Parathyroid adenoma (tissue), 2 donors: ENCODE data around the gene MPC1.

Source experiments
- H2AFZ ChIP-seq: fragments of 300-600 bp; sonication (generic); one replicate; pipeline ENCODE4 v1.7.0; 2017; ENCODE audit warnings: antibody characterized with exemption, mild to moderate bottlenecking
- H3K27ac ChIP-seq: fragments of 300-600 bp; sonication (generic); one replicate; pipeline ENCODE4 v1.7.0; 2017
- H3K27me3 ChIP-seq: fragments of 300-600 bp; sonication (generic); one replicate; pipeline ENCODE4 v1.7.0; 2017; ENCODE audit warnings: low read length; ENCODE audit not compliant: control insufficient read depth, insufficient read depth
- H3K36me3 ChIP-seq: fragments of 300-600 bp; sonication (generic); one replicate; pipeline ENCODE4 v1.7.0; 2017; ENCODE audit warnings: low read length; ENCODE audit not compliant: control insufficient read depth, insufficient read depth
- H3K4me1 ChIP-seq: fragments of 300-600 bp; sonication (generic); one replicate; pipeline ENCODE4 v1.7.0; 2017; ENCODE audit warnings: control low read depth
- H3K4me2 ChIP-seq: fragments of 300-600 bp; sonication (generic); one replicate; pipeline ENCODE4 v1.7.0; 2017; ENCODE audit warnings: low read length
- H3K4me3 ChIP-seq: fragments of 300-600 bp; sonication (generic); one replicate; pipeline ENCODE4 v1.7.0; 2017; ENCODE audit warnings: low read depth, low read length
- H3K79me2 ChIP-seq: fragments of 300-600 bp; sonication (generic); one replicate; pipeline ENCODE4 v1.7.0; 2017; ENCODE audit warnings: control low read depth
- H3K9ac ChIP-seq: fragments of 300-600 bp; sonication (generic); one replicate; pipeline ENCODE4 v1.7.0; 2017; ENCODE audit warnings: mild to moderate bottlenecking
- H3K9me3 ChIP-seq: fragments of 300-600 bp; sonication (generic); one replicate; pipeline ENCODE4 v1.7.0; 2017; ENCODE audit warnings: low read length; ENCODE audit not compliant: control insufficient read depth
- CTCF ChIP-seq: fragments of 300-600 bp; sonication (generic); IDR thresholded peaks from one replicate; pipeline ENCODE4 v1.7.0; 2017; ENCODE audit warnings: antibody characterized with exemption, mild to moderate bottlenecking
- donor health status: primary hyperparathyroidism.

Gene MPC1

GRCh38 chr6:166413491-166413951, 30.8 kb upstream of the MPC1 start:
- no peaks in the 10 kb centered on the region for H3K36me3 ChIP-seq

GRCh38 chr6:166412911-166413384, 30.2 kb upstream of the MPC1 start:
- H3K4me2 ChIP-seq = no peak overlapping the region
- no peak overlapping the region for H2AFZ ChIP-seq
- no peaks in the 10 kb centered on the region for H3K79me2 ChIP-seq
- H3K4me1 ChIP-seq = no peaks in the 10 kb centered on the region
- TF ChIP-seq CTCF = no peak
- no peak overlapping the region for H3K9ac ChIP-seq
- H3K27ac ChIP-seq = no peak overlapping the region
- no peaks in the 10 kb centered on the region for H3K9me3 ChIP-seq
- H3K36me3 ChIP-seq = no peaks in the 10 kb centered on the region
- no peak overlapping the region for H3K4me3 ChIP-seq
- no peaks in the 10 kb centered on the region for H3K27me3 ChIP-seq

More at GRCh38 chr6:166413491-166413951, 30.8 kb upstream of the MPC1 start:
- no peaks in the 10 kb centered on the region for H3K27me3 ChIP-seq
- H3K4me3 ChIP-seq = no peak overlapping the region
- no peaks in the 10 kb centered on the region for H3K9me3 ChIP-seq
- no peak overlapping the region for H3K27ac ChIP-seq
- no peaks in the 10 kb centered on the region for H3K4me1 ChIP-seq
- H2AFZ ChIP-seq = no peak overlapping the region
- H3K4me2 ChIP-seq = no peak overlapping the region
- H3K79me2 ChIP-seq = no peaks in the 10 kb centered on the region
- no peak for TF ChIP-seq CTCF
- no peak overlapping the region for H3K9ac ChIP-seq

- H3K27me3 ChIP-seq = no peaks in the 10 kb centered on the region
- no peak overlapping the region for H3K9ac ChIP-seq
- H3K4me3 ChIP-seq = no peak overlapping the region
- H3K4me2 ChIP-seq = no peak overlapping the region
- H3K27ac ChIP-seq = no peak overlapping the region
- no peaks in the 10 kb centered on the region for H3K9me3 ChIP-seq
- H3K4me1 ChIP-seq = no peaks in the 10 kb centered on the region
- H3K36me3 ChIP-seq = no peaks in the 10 kb centered on the region
- no peak for TF ChIP-seq CTCF
- H3K79me2 ChIP-seq = no peaks in the 10 kb centered on the region
- H2AFZ ChIP-seq = no peak overlapping the region
Measured at GRCh38 chr6:166412156-166412910, 29.6 kb upstream of the MPC1 start.

GRCh38 chr6:166411721-166412151, 29.0 kb upstream of the MPC1 start:
- no peak overlapping the region for H3K27ac ChIP-seq
- H3K9me3 ChIP-seq = no peaks in the 10 kb centered on the region
- H3K4me2 ChIP-seq = no peak overlapping the region
- H3K4me1 ChIP-seq = no peaks in the 10 kb centered on the region
- H2AFZ ChIP-seq = no peak overlapping the region
- no peak for TF ChIP-seq CTCF
- H3K4me3 ChIP-seq = no peak overlapping the region
- H3K36me3 ChIP-seq = no peaks in the 10 kb centered on the region
- H3K27me3 ChIP-seq = no peaks in the 10 kb centered on the region
- no peak overlapping the region for H3K9ac ChIP-seq
- no peaks in the 10 kb centered on the region for H3K79me2 ChIP-seq

GRCh38 chr6:166411271-166411670, 28.5 kb upstream of the MPC1 start:
- no peaks in the 10 kb centered on the region for H3K9me3 ChIP-seq
- H3K4me1 ChIP-seq = no peaks in the 10 kb centered on the region
- no peak overlapping the region for H3K4me3 ChIP-seq
- no peaks in the 10 kb centered on the region for H3K27me3 ChIP-seq
- H2AFZ ChIP-seq = no peak overlapping the region
- no peak overlapping the region for H3K27ac ChIP-seq
- TF ChIP-seq CTCF = no peak
- no peaks in the 10 kb centered on the region for H3K36me3 ChIP-seq
- H3K9ac ChIP-seq = no peak overlapping the region
- H3K79me2 ChIP-seq = no peaks in the 10 kb centered on the region
- H3K4me2 ChIP-seq = no peak overlapping the region
